IPS-15b (cell line): ENCODE measurements around the gene ZNF841.
A peak's percentile ranks its signal among the peaks of the same experiment; 100 is the strongest.

Experiments
- H3K27me3 ChIP-seq: one replicate; pipeline ENCODE4 v1.6.1; 2013; ENCODE audit warnings: low read length; ENCODE audit not compliant: control insufficient read depth, insufficient read depth
- H3K36me3 ChIP-seq: one replicate; pipeline ENCODE4 v1.6.1; 2013; ENCODE audit warnings: low read length; ENCODE audit not compliant: control insufficient read depth, insufficient read depth
- H3K4me1 ChIP-seq: one replicate; pipeline ENCODE4 v1.6.1; 2013; ENCODE audit warnings: mild to moderate bottlenecking, low read length; ENCODE audit not compliant: control insufficient read depth, insufficient read depth
- H3K4me3 ChIP-seq: one replicate; pipeline ENCODE4 v1.5.1; 2013; ENCODE audit warnings: low read depth, low read length
- H3K9ac ChIP-seq: one replicate; pipeline ENCODE4 v1.6.1; 2013; ENCODE audit warnings: low read depth, mild to moderate bottlenecking, low read length
- H3K9me3 ChIP-seq: one replicate; pipeline ENCODE4 v1.6.1; 2013; ENCODE audit warnings: mild to moderate bottlenecking, low read length; ENCODE audit not compliant: control insufficient read depth, insufficient read depth

ZNF841 gene

DNA sequence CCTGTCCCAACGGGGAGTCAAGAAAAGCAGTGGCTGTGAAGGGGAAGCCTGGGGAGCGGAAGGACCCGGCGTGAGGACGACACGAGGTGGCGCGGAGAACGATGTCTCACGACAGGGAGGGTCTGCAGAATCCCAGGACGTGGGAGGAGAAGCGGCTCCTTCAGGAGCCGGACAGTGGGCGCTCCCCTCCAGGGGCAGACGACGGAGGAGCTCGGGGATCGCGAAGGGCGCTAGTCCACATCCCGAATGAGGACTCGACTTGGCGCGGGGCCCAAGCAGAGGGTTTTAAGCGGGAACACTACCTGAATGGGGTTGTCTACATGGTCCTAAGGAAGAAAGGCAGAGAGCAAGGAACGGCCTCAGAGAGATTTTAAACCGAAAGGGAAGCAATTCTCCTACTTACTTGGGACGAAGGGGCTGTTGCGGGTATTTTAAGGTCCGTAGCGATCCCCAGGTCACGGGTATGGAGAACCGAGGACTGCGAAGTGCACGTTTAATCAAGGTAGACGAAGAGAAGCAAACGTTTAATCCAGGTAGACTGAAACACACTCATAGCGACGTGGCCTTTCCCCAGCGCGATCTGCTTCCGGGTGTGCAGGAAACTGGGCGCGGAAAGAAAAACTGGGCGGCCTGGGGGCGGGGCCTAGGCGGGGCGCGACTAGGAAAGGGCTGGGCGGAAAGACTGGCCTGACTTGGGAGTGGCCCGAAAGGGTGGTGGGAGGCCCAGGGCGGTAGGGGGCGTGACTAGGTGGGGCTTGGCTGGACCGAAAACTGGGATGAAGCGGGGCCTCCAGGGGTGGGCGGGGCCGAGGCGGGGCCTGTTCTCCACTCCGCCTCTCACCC, at the start of gene ZNF841:
ZNF841 (minus strand) TSS at position 594 of the 843 bp plus-strand sequence. CDS start 10,964 bp downstream, outside the sequence.
- Histone ChIP-seq H3K4me1 (no peaks in the 10 kb centered on the region), H3K36me3 (no peaks in the 10 kb centered on the region), H3K9ac (peak within 1 kb of the TSS; percentile 95), H3K4me3 (peak within 1 kb of the TSS; percentile 99), H3K9me3 (peaks cover 4% of the 10 kb centered on the region), H3K27me3 (no peaks in the 10 kb centered on the region)

DNA sequence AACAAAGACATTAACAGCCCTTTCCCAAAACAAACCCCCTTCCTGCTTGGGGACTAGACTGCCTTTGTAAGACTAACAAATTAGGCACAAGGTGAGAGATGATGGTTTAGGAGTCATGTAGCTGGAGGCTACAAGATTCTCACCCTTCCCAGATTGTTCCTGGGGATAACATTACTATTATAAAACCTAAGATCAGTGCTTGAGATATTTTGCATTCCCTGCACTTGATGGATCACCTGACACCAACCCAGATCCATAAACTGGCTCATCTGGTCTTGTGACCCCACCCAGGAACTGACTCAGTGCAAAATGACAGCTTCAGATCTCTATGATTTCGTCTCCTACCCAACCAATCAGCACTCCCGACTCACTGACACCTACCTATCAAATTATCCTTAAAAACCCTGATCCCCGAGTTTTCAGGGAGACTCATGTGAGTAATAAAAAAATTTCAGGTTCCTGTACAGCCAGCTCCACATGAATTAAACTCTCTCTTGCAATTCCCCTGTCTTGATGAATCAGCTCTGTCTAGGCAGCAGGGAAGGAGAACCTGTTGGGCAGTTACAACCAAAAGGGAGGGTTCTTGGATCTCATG, 46.5 kb upstream of the ZNF841 start:
- no peak overlapping the region for H3K9ac ChIP-seq
- H3K9me3 ChIP-seq, result no peaks in the 10 kb centered on the region
- no peak overlapping the region for H3K4me3 ChIP-seq
- peaks cover 2% of the 10 kb centered on the region for H3K4me1 ChIP-seq
- no peaks in the 10 kb centered on the region for H3K36me3 ChIP-seq
- H3K27me3 ChIP-seq, result no peaks in the 10 kb centered on the region

DNA sequence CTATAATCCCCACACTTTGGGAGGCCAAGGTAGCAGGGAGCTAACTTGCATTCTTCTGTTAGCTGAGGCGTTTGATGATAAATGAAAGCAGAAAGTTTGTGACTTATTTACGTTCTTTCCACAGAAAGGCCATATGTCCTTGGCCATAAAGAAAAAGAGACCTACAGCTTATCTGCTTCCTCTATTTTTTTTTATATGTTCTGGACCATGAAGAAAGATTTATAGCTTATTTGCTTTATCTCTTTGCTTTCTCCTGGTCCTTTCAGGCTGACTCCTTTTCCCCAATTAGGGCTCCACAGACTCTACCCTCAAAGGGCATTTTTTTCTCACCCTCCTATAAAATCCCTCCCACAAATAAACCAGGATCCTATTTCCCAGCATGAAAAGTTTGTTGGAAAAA, 45.6 kb upstream of the ZNF841 start:
- H3K36me3 ChIP-seq, result no peaks in the 10 kb centered on the region
- no peak overlapping the region for H3K4me3 ChIP-seq
- H3K4me1 ChIP-seq, result peaks cover 2% of the 10 kb centered on the region
- H3K9me3 ChIP-seq, result no peaks in the 10 kb centered on the region
- H3K9ac ChIP-seq, result no peak overlapping the region
- no peaks in the 10 kb centered on the region for H3K27me3 ChIP-seq

DNA sequence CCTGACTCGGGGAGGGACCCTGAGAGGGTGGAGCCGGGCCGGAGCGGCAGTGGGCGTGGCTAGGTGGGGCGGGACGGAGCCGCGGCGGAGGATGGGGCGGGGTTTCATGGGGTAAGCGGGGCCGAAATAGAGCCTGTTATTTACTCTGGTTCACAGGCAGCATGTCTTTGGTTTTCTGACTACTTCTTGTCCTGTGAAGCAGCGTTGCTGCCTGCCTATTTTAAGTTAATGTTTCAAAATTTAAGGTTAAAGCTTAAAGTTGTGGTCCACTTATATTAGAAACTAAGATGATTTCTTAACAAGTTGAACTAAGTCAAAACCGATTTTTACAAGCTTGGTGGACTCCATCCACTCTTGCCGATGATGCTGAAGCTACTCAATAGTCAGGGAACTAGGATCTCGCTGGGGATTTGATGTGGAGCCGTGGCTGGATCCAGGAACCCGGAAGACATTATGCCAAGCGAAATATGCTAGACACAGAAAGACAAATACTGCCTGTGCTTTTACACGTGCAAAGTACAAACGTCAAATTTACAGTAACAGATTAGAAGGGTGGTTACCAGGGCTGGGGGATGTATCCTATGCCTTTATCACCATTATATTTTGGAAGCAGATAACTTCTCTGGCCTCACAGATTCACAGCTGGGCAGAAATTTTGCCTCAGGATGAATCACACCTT, 44.6 kb upstream of the ZNF841 start:
- peak overlapping the region; percentile 5 for H3K4me3 ChIP-seq
- no peaks in the 10 kb centered on the region for H3K27me3 ChIP-seq
- H3K4me1 ChIP-seq, result peaks cover 2% of the 10 kb centered on the region
- H3K9ac ChIP-seq, result no peak overlapping the region
- H3K36me3 ChIP-seq, result no peaks in the 10 kb centered on the region
- no peaks in the 10 kb centered on the region for H3K9me3 ChIP-seq

DNA sequence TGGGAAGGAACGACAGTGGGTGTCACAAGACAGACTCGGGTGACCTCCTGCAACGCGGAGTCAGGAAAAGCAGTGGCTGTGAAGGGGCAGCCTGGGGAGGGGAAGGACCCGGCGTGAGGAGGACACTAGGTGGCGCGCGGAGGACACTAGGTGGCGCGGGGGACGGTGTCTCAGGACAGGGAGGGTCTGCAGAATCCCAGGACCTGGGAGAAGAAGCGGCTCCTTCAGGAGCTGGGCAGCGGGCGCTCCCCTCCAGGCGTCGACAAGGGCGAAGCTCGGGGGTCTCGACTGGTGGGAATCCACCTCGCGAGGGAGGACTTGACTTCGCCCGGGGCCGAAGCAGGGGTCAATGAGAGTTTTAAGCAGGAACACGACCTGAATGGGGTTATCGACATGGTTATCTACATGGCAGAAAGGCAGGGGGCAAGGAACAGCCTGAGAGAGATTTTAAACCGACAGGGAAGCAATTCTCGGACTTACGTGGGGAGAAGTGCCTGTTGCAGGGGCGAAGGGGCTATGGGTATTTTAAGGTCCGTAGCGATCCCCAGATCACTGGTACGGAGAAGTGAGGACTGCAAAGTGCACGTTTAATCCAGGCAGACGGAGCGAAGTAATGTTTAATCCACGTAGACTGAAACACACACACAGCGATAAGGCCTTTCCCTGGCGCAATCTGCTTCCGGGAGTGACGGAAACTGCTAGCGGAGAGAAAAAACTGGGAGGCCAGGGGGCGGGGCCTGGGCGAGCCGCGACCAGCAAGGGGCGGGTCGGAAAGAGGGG, 43.9 kb upstream of the ZNF841 start, which contains the start of gene ZNF616:
ZNF616 (minus strand) TSS at position 687 of the 780 bp plus-strand sequence. CDS start 9,426 bp downstream, outside the sequence.
- Histone ChIP-seq H3K36me3 (no peaks in the 10 kb centered on the region), H3K9me3 (no peaks in the 10 kb centered on the region), H3K9ac (peak within 1 kb of the TSS; percentile 95), H3K27me3 (no peaks in the 10 kb centered on the region), H3K4me1 (peaks cover 2% of the 10 kb centered on the region), H3K4me3 (peak within 1 kb of the TSS; percentile 80)

DNA sequence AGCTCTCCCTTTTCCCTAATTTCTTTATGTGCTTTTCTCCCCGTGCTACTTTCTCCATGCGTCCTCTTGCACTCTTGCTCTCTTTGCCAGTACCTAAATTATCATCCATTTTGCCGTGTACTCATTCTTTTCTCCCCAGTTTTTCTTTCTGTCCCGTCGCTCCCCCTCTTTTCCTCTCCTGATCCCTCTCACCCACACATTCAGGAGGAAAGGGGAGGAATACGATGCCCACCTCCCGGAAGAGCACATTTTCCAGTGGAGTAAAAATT, 43.4 kb upstream of the ZNF841 start:
- H3K4me3 ChIP-seq, result peak overlapping the region; percentile 80
- no peaks in the 10 kb centered on the region for H3K36me3 ChIP-seq
- H3K9ac ChIP-seq, result peak overlapping the region; percentile 57
- no peaks in the 10 kb centered on the region for H3K9me3 ChIP-seq
- H3K4me1 ChIP-seq, result peaks cover 2% of the 10 kb centered on the region
- H3K27me3 ChIP-seq, result no peaks in the 10 kb centered on the region

DNA sequence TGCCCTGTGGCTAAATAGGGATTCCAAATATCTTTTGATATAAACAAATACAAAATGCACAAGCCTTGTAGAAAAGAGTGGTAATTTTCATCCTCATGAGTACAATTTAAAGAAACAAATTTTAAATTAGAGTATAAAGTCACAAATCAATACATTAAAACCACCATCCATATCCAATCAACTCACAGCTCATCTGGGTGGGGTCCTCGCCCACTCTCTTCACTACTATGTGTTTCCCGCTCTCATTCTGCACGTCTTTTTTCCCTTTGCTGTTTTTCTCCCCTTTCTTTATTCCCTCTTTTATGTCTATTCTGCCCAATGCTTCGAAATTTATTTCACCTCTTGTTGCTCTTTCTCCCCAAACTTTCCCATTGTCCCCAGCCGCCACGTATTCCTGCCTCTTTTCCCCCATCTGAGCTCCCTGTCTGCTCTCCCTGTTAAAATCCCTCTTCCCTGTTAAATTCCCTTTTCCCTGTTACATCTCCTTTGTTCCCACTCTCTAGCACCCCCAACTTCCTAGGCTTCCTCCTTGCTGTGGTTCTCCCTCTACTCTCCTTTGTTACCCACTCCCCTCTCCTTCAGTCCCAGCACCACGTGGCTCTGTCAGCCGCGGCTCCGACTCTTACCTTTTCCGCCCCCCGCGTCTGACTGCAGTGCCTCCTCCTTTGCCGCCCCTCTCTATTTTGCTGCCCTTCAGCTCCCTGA, 42.9 kb upstream of the ZNF841 start:
- Histone ChIP-seq H3K36me3 (no peaks in the 10 kb centered on the region), H3K4me1 (peaks cover 2% of the 10 kb centered on the region), H3K4me3 (peak overlapping the region; percentile 80), H3K27me3 (no peaks in the 10 kb centered on the region), H3K9ac (peak overlapping the region; percentile 57), H3K9me3 (no peaks in the 10 kb centered on the region)

DNA sequence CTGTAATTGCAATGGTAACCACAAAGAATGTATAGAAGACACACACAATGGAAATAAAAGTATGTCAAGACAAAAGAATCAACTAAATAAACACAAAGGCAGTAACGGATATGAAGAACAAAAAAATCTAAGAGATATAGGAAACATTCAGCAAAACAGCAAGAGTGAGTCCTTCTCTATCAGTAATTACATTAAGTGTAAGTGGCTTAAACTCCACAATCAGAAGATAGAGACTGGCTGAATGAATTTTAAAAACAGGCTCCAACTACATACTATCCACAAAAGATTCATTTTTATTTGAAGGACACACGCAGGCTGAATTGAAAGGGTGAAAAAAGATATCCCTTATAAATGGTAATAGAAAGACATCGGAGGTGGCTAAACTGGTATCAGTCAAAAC, 24.7 kb upstream of the ZNF841 start:
- H3K36me3 ChIP-seq, result peaks cover 57% of the 10 kb centered on the region
- H3K4me3 ChIP-seq, result no peak overlapping the region
- no peak overlapping the region for H3K9ac ChIP-seq
- no peaks in the 10 kb centered on the region for H3K27me3 ChIP-seq
- H3K9me3 ChIP-seq, result peaks cover 68% of the 10 kb centered on the region
- no peaks in the 10 kb centered on the region for H3K4me1 ChIP-seq

DNA sequence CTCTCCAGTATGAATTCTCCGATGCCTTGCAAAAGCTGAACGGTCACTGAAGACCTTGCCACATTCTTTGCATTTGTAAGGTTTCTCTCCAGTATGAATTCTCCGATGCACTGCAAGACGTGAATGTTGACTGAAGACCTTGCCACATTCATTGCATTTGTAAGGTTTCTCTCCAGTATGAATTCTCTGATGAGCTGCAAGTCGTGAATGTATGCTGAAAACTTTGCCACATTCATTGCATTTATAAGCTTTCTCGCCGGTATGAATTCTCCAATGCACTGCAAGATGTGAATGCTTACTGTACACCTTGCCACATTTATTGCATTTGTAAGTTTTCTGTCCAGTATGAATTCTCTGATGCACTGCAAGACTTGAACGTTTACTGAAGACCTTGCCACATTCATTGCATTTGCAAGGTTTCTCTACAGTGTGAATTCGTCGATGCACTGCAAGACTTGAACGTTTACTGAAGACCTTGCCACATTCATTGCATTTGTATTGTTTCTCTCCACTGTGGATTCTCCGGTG, 20.0 kb upstream of the ZNF841 start:
- peaks cover 38% of the 10 kb centered on the region for H3K36me3 ChIP-seq
- H3K4me1 ChIP-seq, result no peaks in the 10 kb centered on the region
- no peak overlapping the region for H3K9ac ChIP-seq
- peak overlapping the region; percentile 20 for H3K4me3 ChIP-seq
- H3K27me3 ChIP-seq, result no peaks in the 10 kb centered on the region
- peaks cover 90% of the 10 kb centered on the region for H3K9me3 ChIP-seq

DNA sequence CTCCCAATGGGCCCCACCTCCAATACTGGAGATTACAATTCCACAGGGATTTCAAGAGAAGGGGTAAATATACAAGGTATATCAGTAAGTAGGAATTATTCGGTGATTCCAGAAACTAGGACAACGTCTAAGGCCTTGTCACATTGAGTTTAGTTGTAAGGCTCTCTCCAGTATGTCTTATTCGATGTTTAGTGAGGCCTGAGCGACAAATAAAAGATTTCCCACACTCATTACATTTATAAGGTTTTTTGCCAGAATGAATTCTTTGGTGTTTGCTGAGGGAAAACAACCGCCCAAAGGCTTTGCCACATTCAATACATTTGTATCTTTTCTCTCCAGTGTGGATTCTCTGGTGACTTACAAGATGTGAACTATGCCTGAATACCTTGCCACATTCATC, 19.1 kb upstream of the ZNF841 start:
- H3K36me3 ChIP-seq, result peaks cover 38% of the 10 kb centered on the region
- H3K9me3 ChIP-seq, result peaks cover 85% of the 10 kb centered on the region
- no peaks in the 10 kb centered on the region for H3K27me3 ChIP-seq
- no peaks in the 10 kb centered on the region for H3K4me1 ChIP-seq
- H3K4me3 ChIP-seq, result no peak overlapping the region
- no peak overlapping the region for H3K9ac ChIP-seq

DNA sequence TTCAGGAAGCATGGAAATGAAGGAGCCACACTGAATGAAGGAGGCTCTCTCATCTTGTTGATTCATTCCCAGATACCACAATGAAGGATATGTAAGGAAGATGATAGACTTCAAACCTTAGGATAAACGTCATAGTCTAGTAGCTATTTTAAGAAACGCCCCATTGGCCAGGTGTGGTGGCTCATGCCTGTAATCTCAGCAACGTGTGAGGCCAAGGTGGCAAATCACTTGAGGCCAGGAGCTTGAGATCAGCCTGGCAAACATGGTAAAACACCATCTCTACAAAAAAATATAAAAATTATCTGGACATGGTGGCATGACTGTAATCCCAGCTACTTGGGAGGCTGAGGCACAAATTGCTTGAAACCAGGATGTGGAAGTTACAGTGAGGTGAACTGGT, 17.1 kb upstream of the ZNF841 start:
- Histone ChIP-seq H3K27me3 (no peaks in the 10 kb centered on the region), H3K4me3 (no peak overlapping the region), H3K9ac (no peak overlapping the region), H3K4me1 (no peaks in the 10 kb centered on the region), H3K9me3 (peaks cover 65% of the 10 kb centered on the region), H3K36me3 (peaks cover 19% of the 10 kb centered on the region)
